Measurements from ENCODE around the gene ASCL5.

The ASCL5 gene

GRCh38 chr1:201136355-201137023 lies 9.5 kb upstream of the ASCL5 start:
- no peak for DNase-seq

DNA sequence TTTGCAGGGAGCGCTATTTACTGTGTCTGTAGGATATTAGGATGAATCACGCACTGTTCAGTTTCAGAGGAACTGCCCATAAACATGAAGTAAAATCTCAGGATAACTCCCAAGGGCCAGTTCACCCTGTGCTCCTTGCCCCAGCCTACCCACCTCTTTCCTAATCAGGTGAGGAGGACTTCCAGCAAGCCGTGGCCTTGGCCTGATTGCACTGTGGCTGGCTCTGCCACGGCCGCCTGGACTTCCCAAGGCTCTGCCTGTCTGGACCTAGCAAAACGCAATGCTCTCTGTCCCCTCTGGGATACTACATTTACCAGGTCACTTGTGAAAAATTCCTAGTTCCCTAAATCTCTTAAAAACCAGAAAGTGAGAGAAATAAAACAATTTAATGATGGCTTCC lies 7.4 kb upstream of the ASCL5 start:
- no peak for DNase-seq

DNA sequence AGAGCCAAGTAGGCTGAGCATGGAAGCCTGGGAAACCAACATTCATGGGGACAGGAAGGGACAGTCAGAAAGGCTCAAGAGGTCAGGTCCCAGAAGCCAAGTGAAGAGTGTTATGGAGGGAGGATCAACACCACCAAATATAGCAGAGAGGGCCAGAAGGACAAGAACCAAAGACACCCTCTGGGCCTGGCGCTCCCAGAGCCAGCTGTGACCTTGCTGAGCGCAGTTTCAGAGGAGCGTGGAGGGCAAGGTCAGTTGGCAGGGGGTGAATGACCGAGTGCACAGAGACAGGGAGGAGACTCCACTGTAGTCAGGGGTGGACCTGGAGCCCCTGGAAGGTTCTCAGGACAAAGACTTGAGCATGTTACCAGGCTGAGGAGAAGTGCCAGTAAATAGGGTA lies 4.4 kb upstream of the ASCL5 start:
- DNase-seq = no peak

- no peak for DNase-seq
Measured at GRCh38 chr1:201128962-201129361, 2.0 kb upstream of the ASCL5 start.

DNA sequence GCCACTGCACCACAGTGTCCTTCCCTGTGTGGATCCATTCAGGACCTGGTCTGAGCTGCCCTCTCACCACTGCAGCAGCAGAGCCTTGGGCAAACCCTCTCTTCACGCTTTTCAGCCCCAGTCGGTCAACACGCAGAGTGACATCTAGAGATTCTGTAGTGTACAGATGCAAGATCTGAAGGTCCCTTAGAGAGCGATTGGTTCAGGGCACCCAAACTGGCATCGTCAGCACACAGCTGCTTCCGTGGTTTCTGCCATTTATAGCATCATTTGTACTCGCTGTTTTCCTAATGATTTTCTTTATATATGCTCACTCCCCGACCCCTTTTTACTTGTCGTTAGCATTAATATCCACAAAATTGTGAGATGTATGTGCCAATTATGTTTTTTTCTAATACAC lies 1.5 kb upstream of the ASCL5 start:
- no peak for DNase-seq

DNA sequence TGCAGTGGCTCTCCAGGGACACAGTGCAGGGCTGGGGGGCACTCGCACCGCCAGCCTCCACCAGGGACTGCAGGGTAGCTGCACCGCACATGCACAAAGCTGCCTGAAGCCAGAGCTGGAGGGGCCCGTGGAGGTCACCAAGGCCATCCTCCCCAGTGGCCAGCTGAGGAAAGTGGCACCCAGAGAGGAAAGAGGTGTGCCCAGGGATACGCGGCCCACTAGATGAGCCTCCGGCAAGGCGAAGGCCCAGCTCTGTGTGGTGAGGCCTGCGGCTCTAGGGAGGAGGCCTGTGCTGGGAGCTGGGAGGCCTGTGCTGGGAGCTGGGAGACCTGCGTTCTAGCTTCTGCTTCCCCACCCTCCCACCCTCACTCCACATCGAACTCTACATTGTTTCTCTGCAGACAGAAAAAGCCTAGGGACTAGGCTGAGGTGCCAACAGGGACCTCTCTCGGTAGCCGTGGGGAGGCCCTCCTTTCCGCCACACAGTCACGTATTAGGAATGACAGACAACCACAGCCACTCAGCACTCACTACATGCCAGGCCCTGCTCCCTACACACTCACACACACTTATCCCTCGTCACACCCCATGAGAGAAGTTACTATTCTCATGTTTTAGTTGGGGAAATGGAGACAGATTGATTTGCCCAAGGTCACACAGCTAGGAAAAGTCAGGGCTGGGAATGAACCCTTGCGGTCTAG lies 921 bp upstream of the ASCL5 start:
- no peak for DNase-seq

DNA sequence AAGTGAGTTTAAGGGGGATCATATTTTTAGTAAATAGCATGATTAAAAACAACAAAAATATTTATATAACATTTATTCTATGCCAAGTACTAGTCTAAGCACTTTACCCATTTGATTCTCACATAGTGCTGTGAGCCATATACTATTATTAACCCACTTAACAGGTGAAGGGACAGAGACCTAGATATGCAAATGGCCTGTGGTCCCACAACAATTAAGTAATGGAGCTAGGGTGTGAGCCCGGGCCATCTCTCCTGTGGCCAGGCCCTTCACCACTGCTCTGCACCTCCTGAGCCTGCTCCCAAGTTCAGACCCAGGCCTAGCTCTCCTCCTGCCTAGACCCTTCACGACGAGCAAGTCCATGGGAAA lies 537 bp downstream of the ASCL5 start:
- DNase-seq = no peak

DNA sequence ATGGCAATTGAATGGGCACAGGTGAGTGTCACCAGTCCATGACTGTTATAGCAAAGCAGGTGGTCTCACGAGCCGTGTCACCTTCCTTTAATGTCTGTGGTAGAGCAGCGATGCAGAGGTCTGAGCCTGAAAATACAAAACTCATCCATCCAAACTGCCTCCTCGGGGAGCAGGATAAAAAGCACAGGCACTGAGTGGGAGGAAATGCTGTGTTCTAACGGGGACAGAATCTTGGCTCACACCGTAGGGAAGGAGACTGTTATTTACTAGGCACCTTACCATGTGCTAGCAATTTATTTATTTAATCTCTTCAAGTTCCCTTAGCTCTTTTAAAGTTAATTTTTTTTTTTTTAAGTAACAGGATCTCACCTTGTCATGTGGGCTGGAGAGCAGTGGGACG lies 1.2 kb downstream of the ASCL5 start:
- no peak for DNase-seq

DNA sequence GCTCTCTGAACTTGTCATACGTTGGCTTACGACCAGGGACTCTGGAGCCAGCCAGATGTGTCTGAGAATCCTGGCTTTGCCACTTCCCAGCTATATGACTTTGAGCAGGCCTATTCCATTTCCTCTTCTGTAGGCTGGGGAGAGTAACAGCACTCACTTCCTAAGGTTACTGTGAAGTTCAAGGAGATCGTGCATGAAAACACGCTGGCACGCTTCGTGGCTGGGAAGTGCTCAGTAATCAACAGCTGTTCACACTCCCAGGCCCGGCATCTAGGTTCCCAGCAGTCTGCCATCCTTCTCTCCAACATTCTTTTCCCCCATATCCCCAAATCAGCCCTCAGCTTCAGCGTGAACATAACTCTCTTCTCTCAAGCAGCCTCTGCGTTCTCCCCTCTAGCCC lies 2.0 kb downstream of the ASCL5 start:
- DNase-seq = no peak

GRCh38 chr1:201123866-201124265 lies 3.1 kb downstream of the ASCL5 start:
- no peak for DNase-seq

- DNase-seq = no peak
Measured at GRCh38 chr1:201122321-201122957, 4.5 kb downstream of the ASCL5 start.

DNA sequence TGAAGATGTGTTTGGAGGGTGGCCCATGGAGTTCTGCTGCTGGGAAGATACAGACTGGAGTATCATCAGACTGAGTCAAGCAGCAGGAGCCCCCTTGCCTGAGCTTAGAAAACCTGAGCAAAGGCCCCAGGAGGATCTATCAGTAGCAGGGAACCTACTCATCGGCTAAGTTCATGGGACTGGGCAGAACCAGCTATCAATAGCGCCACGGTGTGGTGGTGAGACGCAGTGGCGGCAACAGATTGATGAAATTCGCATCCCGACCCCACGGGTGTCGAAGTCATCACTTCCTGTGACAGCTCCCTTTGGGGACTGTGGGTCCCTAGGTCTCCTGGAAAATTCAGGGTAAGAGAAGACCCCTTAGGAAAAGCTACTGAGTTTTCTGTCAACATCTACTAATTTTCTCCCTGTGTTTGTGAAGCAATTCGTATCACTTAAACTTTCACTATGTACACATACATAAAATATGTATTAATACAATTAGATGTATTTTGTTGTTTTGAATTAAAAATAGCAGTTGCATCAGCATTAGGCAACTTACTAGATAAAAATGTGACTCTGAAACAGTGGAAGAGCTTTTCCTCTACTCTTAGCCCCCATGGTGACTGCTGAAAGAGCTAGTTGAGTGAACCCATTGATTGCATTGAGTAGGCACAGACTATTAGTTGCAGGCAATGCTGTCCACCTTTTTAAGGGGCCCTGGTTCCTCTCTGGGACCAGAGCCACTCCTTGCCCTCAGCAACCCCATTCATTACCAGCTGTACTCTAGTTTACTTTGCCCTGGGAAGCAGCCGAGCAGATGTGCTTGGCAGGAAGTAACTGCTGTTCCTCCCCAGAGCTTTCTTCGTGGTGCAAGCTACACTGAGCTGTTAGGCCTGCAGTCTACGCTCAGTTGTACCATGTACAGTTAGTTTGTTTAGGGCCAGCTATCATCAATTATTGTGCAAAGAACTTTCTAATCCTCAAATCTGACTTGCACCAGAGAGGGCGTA lies 7.5 kb downstream of the ASCL5 start:
- no peak for DNase-seq

- no peak for DNase-seq
Measured at GRCh38 chr1:201116091-201116490, 10.9 kb downstream of the ASCL5 start.

DNA sequence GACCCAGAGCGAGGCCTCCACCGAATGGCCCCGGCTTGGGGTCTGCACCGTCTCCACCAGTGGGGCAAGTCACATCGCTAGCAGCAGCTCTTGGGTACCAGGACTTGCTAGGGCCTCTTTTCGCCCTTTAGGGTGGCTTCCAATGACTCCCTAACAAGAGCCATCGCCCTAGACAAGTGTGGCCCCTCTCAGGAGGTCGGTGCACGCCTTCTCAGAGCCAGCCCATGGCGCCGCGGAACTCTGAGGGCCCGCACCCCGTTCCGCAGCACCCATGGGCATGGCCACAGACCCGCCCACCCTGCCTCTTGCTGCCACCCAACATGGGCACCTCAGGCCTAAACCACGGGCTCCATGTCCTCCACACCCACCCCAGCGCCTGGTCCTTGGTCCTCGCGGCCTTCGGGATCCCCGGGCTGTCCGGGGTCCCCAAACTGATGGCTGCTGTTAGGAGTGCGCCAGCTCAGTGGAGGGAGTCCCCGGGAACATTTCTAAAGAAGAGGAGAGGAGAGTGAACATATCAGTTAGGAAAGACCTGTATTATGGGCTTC lies 11.5 kb downstream of the ASCL5 start:
- no peak for DNase-seq

- peak; percentile 51 for DNase-seq
Measured at GRCh38 chr1:201114245-201115131, 12.5 kb downstream of the ASCL5 start.

GRCh38 chr1:201113451-201114244 lies 13.3 kb downstream of the ASCL5 start:
- DNase-seq = no peak

GRCh38 chr1:201112926-201113325 lies 14.1 kb downstream of the ASCL5 start:
- DNase-seq = no peak

DNA sequence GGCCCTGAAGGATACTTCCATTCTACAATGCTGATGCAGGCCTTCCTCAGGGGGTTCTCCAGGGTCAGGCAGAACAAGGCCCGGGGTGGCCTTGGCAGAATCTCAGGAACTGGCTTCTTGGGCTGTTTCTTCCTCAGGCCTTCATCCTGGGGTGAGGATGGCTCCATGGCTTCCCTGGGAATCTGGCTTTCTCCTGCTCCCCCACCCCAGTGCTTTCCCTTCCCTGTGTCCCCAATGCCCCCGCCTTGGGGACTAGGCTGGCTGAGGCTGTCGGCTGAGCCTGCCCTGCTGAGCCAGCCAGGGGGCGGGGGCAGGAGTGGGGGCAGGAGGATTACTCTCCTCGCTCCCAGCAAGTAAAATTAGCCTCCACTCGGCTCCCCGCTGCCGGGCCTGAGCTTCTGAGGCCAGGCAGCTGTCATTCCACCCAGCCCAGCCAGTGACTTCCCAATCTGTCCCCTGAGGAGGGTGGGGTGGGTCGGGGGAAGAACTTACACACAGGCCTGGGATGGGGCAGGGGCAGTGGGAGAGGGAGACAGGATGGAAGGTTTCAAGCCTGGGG lies 14.7 kb downstream of the ASCL5 start, which contains the start of gene CACNA1S:
Gene CACNA1S (minus strand): TSS at position 254 of the 559 bp plus-strand sequence. CDS start 87 bp downstream, at position 167.
- no peak for DNase-seq

- no peak for DNase-seq
Measured at GRCh38 chr1:201111672-201112071, 15.3 kb downstream of the ASCL5 start.

GRCh38 chr1:201111156-201111555 lies 15.8 kb downstream of the ASCL5 start:
- DNase-seq = no peak
